WTC11 (cell line): ENCODE results near the gene CFAP57. TPM values are rescaled to one million over a fixed set of nuclear protein-coding genes. Genes with fewer than 3 reads are reported as not detected.

ENCODE experiments used
- ATAC-seq: fragments of 200-7000 bp; cut with Tn5 transposase; 2 replicates; pipeline ENCODE4 v1.10.0; 2021; ENCODE audit warnings: mild to moderate bottlenecking, moderate library complexity
- CTCF ChIA-PET: fragments of 300-600 bp; sonication (Branson Sonifier 250); formaldehyde crosslinking; loops from one replicate; lab custom pipeline; 2021; ENCODE audit warnings: antibody characterized with exemption; lab: Charles Lee
- POLR2A ChIA-PET: fragments of 350-600 bp; sonication (Branson Sonifier 250); formaldehyde crosslinking; loops from one replicate; lab custom pipeline; 2021; ENCODE audit warnings: antibody characterized with exemption; lab: Charles Lee
- DNase-seq: peaks from one replicate; pipeline ENCODE4 v3.0.0; 2021; ENCODE audit warnings: low spot score
- H3K27ac Mint-ChIP-seq: 2 replicates; pipeline ENCODE4 v1.8.0; 2021; ENCODE audit warnings: mixed read lengths
- H3K27me3 Mint-ChIP-seq: 2 replicates; pipeline ENCODE4 v1.8.0; 2021; ENCODE audit warnings: low read depth, mild to moderate bottlenecking, moderate library complexity, mixed read lengths
- H3K36me3 Mint-ChIP-seq: 2 replicates; pipeline ENCODE4 v1.8.0; 2021; ENCODE audit warnings: mixed read lengths
- H3K4me1 Mint-ChIP-seq: 2 replicates; pipeline ENCODE4 v1.8.0; 2022; ENCODE audit warnings: mixed read lengths
- H3K4me3 Mint-ChIP-seq: 2 replicates; pipeline ENCODE4 v1.8.0; 2021; ENCODE audit warnings: mild to moderate bottlenecking, moderate library complexity, mixed read lengths
- H3K9me3 Mint-ChIP-seq: 2 replicates; pipeline ENCODE4 v1.8.0; 2021; ENCODE audit warnings: mixed read lengths
- AFF4 ChIP-seq: sonication (generic); formaldehyde crosslinking; IDR thresholded peaks from 2 replicates; pipeline ENCODE4 v1.8.1; 2023; ENCODE audit warnings: mild to moderate bottlenecking, missing genetic modification reagents, borderline replicate concordance
- EMX1 ChIP-seq: fragments of 250-450 bp; sonication (Bioruptor Pico); IDR thresholded peaks from 2 replicates; pipeline ENCODE4 v1.8.0; 2021; ENCODE audit warnings: mild to moderate bottlenecking
- ERG ChIP-seq: fragments of 250-450 bp; sonication (Bioruptor Pico); IDR thresholded peaks from 2 replicates; pipeline ENCODE4 v1.8.0; 2021; ENCODE audit warnings: mild to moderate bottlenecking
- FOXP4 ChIP-seq: sonication (generic); formaldehyde crosslinking; IDR thresholded peaks from 2 replicates; pipeline ENCODE4 v1.8.0; 2022; ENCODE audit warnings: mild to moderate bottlenecking, missing genetic modification reagents
- GRHL2 ChIP-seq: fragments of 250-450 bp; sonication (Bioruptor Pico); IDR thresholded peaks from 2 replicates; pipeline ENCODE4 v1.8.0; 2022; ENCODE audit warnings: mild to moderate bottlenecking, moderate library complexity; ENCODE audit not compliant: insufficient replicate concordance, severe bottlenecking
- GTF2I ChIP-seq: fragments of 250-450 bp; sonication (Bioruptor Pico); conservative IDR thresholded peaks from 2 replicates; pipeline ENCODE4 v1.4.0; 2021; ENCODE audit warnings: mild to moderate bottlenecking
- IRF1 ChIP-seq: sonication (generic); formaldehyde crosslinking; IDR thresholded peaks from 2 replicates; pipeline ENCODE4 v1.8.0; 2023; ENCODE audit warnings: missing genetic modification reagents
- JAZF1 ChIP-seq: fragments of 250-450 bp; sonication (Bioruptor Pico); IDR thresholded peaks from 2 replicates; pipeline ENCODE4 v1.9.0; 2021; ENCODE audit warnings: moderate library complexity, mild to moderate bottlenecking, inconsistent platforms
- MXD4 ChIP-seq: fragments of 250-450 bp; sonication (Bioruptor Pico); IDR thresholded peaks from 2 replicates; pipeline ENCODE4 v1.8.0; 2021; ENCODE audit warnings: mild to moderate bottlenecking, moderate library complexity, borderline replicate concordance
- SMAD4 ChIP-seq: sonication (generic); formaldehyde crosslinking; IDR thresholded peaks from 2 replicates; pipeline ENCODE4 v1.8.0; 2022; ENCODE audit warnings: mild to moderate bottlenecking, missing genetic modification reagents
- TP53 ChIP-seq: sonication (generic); formaldehyde crosslinking; IDR thresholded peaks from 2 replicates; pipeline ENCODE4 v1.8.1; 2023; ENCODE audit warnings: mild to moderate bottlenecking, missing genetic modification reagents
- ZBTB21 ChIP-seq: sonication (generic); formaldehyde crosslinking; IDR thresholded peaks from 2 replicates; pipeline ENCODE4 v1.8.1; 2023; ENCODE audit warnings: mild to moderate bottlenecking, missing genetic modification reagents, borderline replicate concordance
- ZBTB43 ChIP-seq: sonication (generic); formaldehyde crosslinking; IDR thresholded peaks from 2 replicates; pipeline ENCODE4 v1.8.1; 2023; ENCODE audit warnings: mild to moderate bottlenecking, missing genetic modification reagents
- ZMAT4 ChIP-seq: fragments of 250-450 bp; sonication (Bioruptor Pico); IDR thresholded peaks from 2 replicates; pipeline ENCODE4 v1.9.0; 2021; ENCODE audit warnings: mild to moderate bottlenecking
- ZNF138 ChIP-seq: sonication (generic); formaldehyde crosslinking; conservative IDR thresholded peaks from 2 replicates; pipeline ENCODE4 v1.8.1; 2022; ENCODE audit warnings: mild to moderate bottlenecking, moderate library complexity, missing genetic modification reagents
- ZNF232 ChIP-seq: sonication (generic); formaldehyde crosslinking; IDR thresholded peaks from 2 replicates; pipeline ENCODE4 v1.8.0; 2022; ENCODE audit warnings: mild to moderate bottlenecking, missing genetic modification reagents
- ZNF317 ChIP-seq: sonication (generic); formaldehyde crosslinking; IDR thresholded peaks from 2 replicates; pipeline ENCODE4 v1.8.1; 2023; ENCODE audit warnings: low read depth, mild to moderate bottlenecking, moderate library complexity, missing genetic modification reagents, borderline replicate concordance
- ZNF396 ChIP-seq: fragments of 250-450 bp; sonication (Bioruptor Pico); IDR thresholded peaks from 2 replicates; pipeline ENCODE4 v1.8.0; 2021; ENCODE audit warnings: mild to moderate bottlenecking, moderate library complexity, borderline replicate concordance
- ZNF425 ChIP-seq: fragments of 250-450 bp; sonication (Bioruptor Pico); conservative IDR thresholded peaks from 2 replicates; pipeline ENCODE4 v1.9.0; 2021; ENCODE audit warnings: mild to moderate bottlenecking
- ZNF671 ChIP-seq: fragments of 250-450 bp; sonication (Bioruptor Pico); IDR thresholded peaks from 2 replicates; pipeline ENCODE4 v1.8.0; 2021; ENCODE audit warnings: mild to moderate bottlenecking
- total RNA-seq: library from RNA; stranded (reverse); gene quantifications from 3 replicates; pipeline ENCODE4 v1.2.3, GENCODE V29; 2021

Gene CFAP57
- total RNA-seq, 1 experiment from 2014 or later: 0.42 TPM

- CTCF ChIA-PET: no interaction called here
- TF ChIP-seq ZNF671 (CRISPR knock-in tag) (no peak), GTF2I (0 out of 2 replicates have a peak, but pooled peaks have one; percentile 16)
Observed at GRCh38 chr1:43184388-43184787, 12.3 kb downstream of the CFAP57 start.

GRCh38 chr1:43184995-43185394 lies 12.9 kb downstream of the CFAP57 start:
- no peak for TF ChIP-seq ZNF138
- no peak for TF ChIP-seq ZBTB43
- TF ChIP-seq ZNF425 (CRISPR knock-in tag): no peak
- no peak for TF ChIP-seq ZBTB21 (CRISPR knock-in tag)
- TF ChIP-seq IRF1: no peak
- no peak for TF ChIP-seq ZNF232 (CRISPR knock-in tag)
- no peak for TF ChIP-seq GRHL2 (CRISPR knock-in tag)
- TF ChIP-seq EMX1 (CRISPR knock-in tag): no peak
- no peak for TF ChIP-seq TP53 (CRISPR knock-in tag)
- no peak for TF ChIP-seq ERG (CRISPR knock-in tag)
- TF ChIP-seq JAZF1 (CRISPR knock-in tag): no peak
- no peak for TF ChIP-seq ZMAT4 (CRISPR knock-in tag)
- TF ChIP-seq ZNF396 (CRISPR knock-in tag): no peak
- TF ChIP-seq AFF4: no peak
- no peak for TF ChIP-seq FOXP4
- TF ChIP-seq SMAD4 (CRISPR knock-in tag): no peak
- no peak for TF ChIP-seq MXD4 (CRISPR knock-in tag)
- TF ChIP-seq ZNF317 (CRISPR knock-in tag): no peak
- H3K4me3 Mint-ChIP-seq: no peak overlapping the region
- ChIA-PET CTCF (no interaction called here), POLR2A (interaction anchor here (0.6 kb wide), 1 partner anchor 847 kb away, joined by 5 read pairs; no protein-coding TSS in a partner anchor)
- peaks cover 12% of the 10 kb centered on the region for H3K9me3 Mint-ChIP-seq
- H3K36me3 Mint-ChIP-seq: no peaks in the 10 kb centered on the region
- H3K27ac Mint-ChIP-seq: no peak overlapping the region
- DNase-seq (no peak), ATAC-seq (no peak)
- no peaks in the 10 kb centered on the region; the same call in 1 of the 2 replicates for H3K27me3 Mint-ChIP-seq
- H3K4me1 Mint-ChIP-seq: no peaks in the 10 kb centered on the region

More at GRCh38 chr1:43184388-43184787, 12.3 kb downstream of the CFAP57 start:
- POLR2A ChIA-PET: interaction anchor here (0.6 kb wide), 1 partner anchor 847 kb away, joined by 5 read pairs; no protein-coding TSS in a partner anchor
- ATAC-seq: no peak
- Mint-ChIP-seq H3K27me3 (no peaks in the 10 kb centered on the region; the same call in 1 of the 2 replicates), H3K9me3 (peaks cover 7% of the 10 kb centered on the region), H3K27ac (no peak overlapping the region), H3K4me1 (no peaks in the 10 kb centered on the region), H3K36me3 (no peaks in the 10 kb centered on the region), H3K4me3 (no peak overlapping the region)
- DNase-seq: no peak
